ENCODE measurements around the gene SMG6.

- peak in 1 of 6 experiments; percentile 10 for TF ChIP-seq CTCF (IDR thresholded peaks at IDR 0.05)
- no peak for TF ChIP-seq POLR2A (IDR thresholded peaks at IDR 0.05)
Measured at GRCh38 chr17:2297023-2297422, 6.6 kb downstream of the SMG6 start.

Data from esophagus squamous epithelium (tissue), 4 donors.